HEK293 (cell line): ENCODE data around the gene SLC25A22.

Experiments used
- BCL11A ChIP-seq: fragments of 450-650 bp; formaldehyde crosslinking; IDR thresholded peaks from 2 replicates; pipeline ENCODE4 v1.5.1; 2016; ENCODE audit warnings: low read depth, missing biosample characterization, missing genetic modification characterization
- KLF16 ChIP-seq: fragments of 450-650 bp; formaldehyde crosslinking; IDR thresholded peaks from 2 replicates; pipeline ENCODE4 v1.5.1; 2017; ENCODE audit warnings: missing biosample characterization, missing genetic modification characterization
- ZBTB26 ChIP-seq: fragments of 450-650 bp; formaldehyde crosslinking; optimal IDR thresholded peaks from 2 replicates; pipeline ENCODE3; 2016; ENCODE audit warnings: missing biosample characterization, mild to moderate bottlenecking, missing genetic modification characterization
- ZFHX2 ChIP-seq: fragments of 450-650 bp; formaldehyde crosslinking; conservative IDR thresholded peaks from 2 replicates; pipeline ENCODE4 v1.5.1; 2016; ENCODE audit warnings: missing biosample characterization, missing genetic modification characterization
- ZFP37 ChIP-seq: fragments of 450-650 bp; formaldehyde crosslinking; IDR thresholded peaks from 2 replicates; pipeline ENCODE4 v1.5.1; 2016; ENCODE audit warnings: missing biosample characterization, missing genetic modification characterization
- ZNF138 ChIP-seq: fragments of 450-650 bp; formaldehyde crosslinking; IDR thresholded peaks from 2 replicates; pipeline ENCODE4 v1.5.1; 2016; ENCODE audit warnings: missing biosample characterization, missing genetic modification characterization, borderline replicate concordance
- ZNF157 ChIP-seq: fragments of 450-650 bp; formaldehyde crosslinking; IDR thresholded peaks from 2 replicates; pipeline ENCODE4 v1.5.1; 2016; ENCODE audit warnings: missing biosample characterization, missing genetic modification characterization
- ZNF239 ChIP-seq: fragments of 450-650 bp; formaldehyde crosslinking; IDR thresholded peaks from 2 replicates; pipeline ENCODE4 v1.5.1; 2016; ENCODE audit warnings: missing biosample characterization, missing genetic modification characterization
- ZNF391 ChIP-seq: fragments of 450-650 bp; formaldehyde crosslinking; IDR thresholded peaks from 2 replicates; pipeline ENCODE4 v1.5.1; 2016; ENCODE audit warnings: low read depth, missing biosample characterization, missing genetic modification characterization, borderline replicate concordance
- ZNF416 ChIP-seq: fragments of 450-650 bp; formaldehyde crosslinking; IDR thresholded peaks from 2 replicates; pipeline ENCODE4 v1.5.1; 2016; ENCODE audit warnings: missing biosample characterization, missing genetic modification characterization
- ZNF600 ChIP-seq: fragments of 450-650 bp; formaldehyde crosslinking; IDR thresholded peaks from 2 replicates; pipeline ENCODE4 v1.5.1; 2016; ENCODE audit warnings: missing biosample characterization, missing genetic modification characterization
- ZNF610 ChIP-seq: fragments of 450-650 bp; formaldehyde crosslinking; IDR thresholded peaks from 2 replicates; pipeline ENCODE4 v1.5.1; 2016; ENCODE audit warnings: missing biosample characterization, missing genetic modification characterization, borderline replicate concordance
- ZNF639 ChIP-seq: fragments of 450-650 bp; formaldehyde crosslinking; IDR thresholded peaks from 2 replicates; pipeline ENCODE4 v1.5.1; 2016; ENCODE audit warnings: missing biosample characterization, missing genetic modification characterization
- TF ChIP-seq, protein P1 (sequence below): fragments of 450-650 bp; formaldehyde crosslinking; IDR thresholded peaks from 2 replicates; pipeline ENCODE4 v1.5.1; 2016; ENCODE audit warnings: missing biosample characterization, missing genetic modification characterization
- TF ChIP-seq, protein P2 (sequence below): fragments of 450-650 bp; formaldehyde crosslinking; IDR thresholded peaks from 2 replicates; pipeline ENCODE4 v1.5.1; 2016; ENCODE audit warnings: missing biosample characterization, missing genetic modification characterization
- TF ChIP-seq, protein P3 (sequence below): fragments of 450-650 bp; formaldehyde crosslinking; IDR thresholded peaks from 2 replicates; pipeline ENCODE4 v1.5.1; 2016; ENCODE audit warnings: missing biosample characterization, missing genetic modification characterization

Gene SLC25A22

GRCh38 chr11:844693-845644 is 46.9 kb upstream of the SLC25A22 start (continued):
- TF ChIP-seq, protein P1, sequence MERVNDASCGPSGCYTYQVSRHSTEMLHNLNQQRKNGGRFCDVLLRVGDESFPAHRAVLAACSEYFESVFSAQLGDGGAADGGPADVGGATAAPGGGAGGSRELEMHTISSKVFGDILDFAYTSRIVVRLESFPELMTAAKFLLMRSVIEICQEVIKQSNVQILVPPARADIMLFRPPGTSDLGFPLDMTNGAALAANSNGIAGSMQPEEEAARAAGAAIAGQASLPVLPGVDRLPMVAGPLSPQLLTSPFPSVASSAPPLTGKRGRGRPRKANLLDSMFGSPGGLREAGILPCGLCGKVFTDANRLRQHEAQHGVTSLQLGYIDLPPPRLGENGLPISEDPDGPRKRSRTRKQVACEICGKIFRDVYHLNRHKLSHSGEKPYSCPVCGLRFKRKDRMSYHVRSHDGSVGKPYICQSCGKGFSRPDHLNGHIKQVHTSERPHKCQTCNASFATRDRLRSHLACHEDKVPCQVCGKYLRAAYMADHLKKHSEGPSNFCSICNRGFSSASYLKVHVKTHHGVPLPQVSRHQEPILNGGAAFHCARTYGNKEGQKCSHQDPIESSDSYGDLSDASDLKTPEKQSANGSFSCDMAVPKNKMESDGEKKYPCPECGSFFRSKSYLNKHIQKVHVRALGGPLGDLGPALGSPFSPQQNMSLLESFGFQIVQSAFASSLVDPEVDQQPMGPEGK (tag by site-specific recombination), result no peak
- TF ChIP-seq ZFP37 (tag by site-specific recombination) (no peak), ZFHX2 (tag by site-specific recombination) (peak; percentile 42), KLF16 (tag by site-specific recombination) (no peak), ZBTB26 (tag by site-specific recombination) (peak; percentile 3), ZNF138 (tag by site-specific recombination) (no peak), ZNF239 (tag by site-specific recombination) (no peak), ZNF416 (tag by site-specific recombination) (no peak), ZNF600 (tag by site-specific recombination) (0 out of 2 replicates have a peak, but pooled peaks have one; percentile 15), ZNF391 (no peak), ZNF157 (no peak), ZNF610 (tag by site-specific recombination) (no peak), ZNF639 (tag by site-specific recombination) (no peak), BCL11A (tag by site-specific recombination) (0 out of 2 replicates have a peak, but pooled peaks have one; percentile 4)
- TF ChIP-seq, protein P2, sequence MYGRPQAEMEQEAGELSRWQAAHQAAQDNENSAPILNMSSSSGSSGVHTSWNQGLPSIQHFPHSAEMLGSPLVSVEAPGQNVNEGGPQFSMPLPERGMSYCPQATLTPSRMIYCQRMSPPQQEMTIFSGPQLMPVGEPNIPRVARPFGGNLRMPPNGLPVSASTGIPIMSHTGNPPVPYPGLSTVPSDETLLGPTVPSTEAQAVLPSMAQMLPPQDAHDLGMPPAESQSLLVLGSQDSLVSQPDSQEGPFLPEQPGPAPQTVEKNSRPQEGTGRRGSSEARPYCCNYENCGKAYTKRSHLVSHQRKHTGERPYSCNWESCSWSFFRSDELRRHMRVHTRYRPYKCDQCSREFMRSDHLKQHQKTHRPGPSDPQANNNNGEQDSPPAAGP (tag by site-specific recombination), result no peak
- TF ChIP-seq, protein P3, sequence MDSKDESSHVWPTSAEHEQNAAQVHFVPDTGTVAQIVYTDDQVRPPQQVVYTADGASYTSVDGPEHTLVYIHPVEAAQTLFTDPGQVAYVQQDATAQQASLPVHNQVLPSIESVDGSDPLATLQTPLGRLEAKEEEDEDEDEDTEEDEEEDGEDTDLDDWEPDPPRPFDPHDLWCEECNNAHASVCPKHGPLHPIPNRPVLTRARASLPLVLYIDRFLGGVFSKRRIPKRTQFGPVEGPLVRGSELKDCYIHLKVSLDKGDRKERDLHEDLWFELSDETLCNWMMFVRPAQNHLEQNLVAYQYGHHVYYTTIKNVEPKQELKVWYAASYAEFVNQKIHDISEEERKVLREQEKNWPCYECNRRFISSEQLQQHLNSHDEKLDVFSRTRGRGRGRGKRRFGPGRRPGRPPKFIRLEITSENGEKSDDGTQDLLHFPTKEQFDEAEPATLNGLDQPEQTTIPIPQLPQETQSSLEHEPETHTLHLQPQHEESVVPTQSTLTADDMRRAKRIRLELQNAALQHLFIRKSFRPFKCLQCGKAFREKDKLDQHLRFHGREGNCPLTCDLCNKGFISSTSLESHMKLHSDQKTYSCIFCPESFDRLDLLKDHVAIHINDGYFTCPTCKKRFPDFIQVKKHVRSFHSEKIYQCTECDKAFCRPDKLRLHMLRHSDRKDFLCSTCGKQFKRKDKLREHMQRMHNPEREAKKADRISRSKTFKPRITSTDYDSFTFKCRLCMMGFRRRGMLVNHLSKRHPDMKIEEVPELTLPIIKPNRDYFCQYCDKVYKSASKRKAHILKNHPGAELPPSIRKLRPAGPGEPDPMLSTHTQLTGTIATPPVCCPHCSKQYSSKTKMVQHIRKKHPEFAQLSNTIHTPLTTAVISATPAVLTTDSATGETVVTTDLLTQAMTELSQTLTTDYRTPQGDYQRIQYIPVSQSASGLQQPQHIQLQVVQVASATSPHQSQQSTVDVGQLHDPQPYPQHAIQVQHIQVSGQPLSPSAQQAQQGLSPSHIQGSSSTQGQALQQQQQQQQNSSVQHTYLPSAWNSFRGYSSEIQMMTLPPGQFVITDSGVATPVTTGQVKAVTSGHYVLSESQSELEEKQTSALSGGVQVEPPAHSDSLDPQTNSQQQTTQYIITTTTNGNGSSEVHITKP (tag by site-specific recombination), result peak; percentile 54; the same call in 1 of the 2 replicates
